Vagina (tissue), 2 donors: ENCODE data around the gene TSPAN6.
A peak's percentile ranks its signal among the peaks of the same experiment; 100 is the strongest.

ENCODE experiments used
- POLR2A ChIP-seq, 2 donors: fragments of 450-650 bp; IDR thresholded peaks; one replicate each; pipeline ENCODE4 v1.6.1; 2017; ENCODE audit warnings: antibody characterized with exemption in 2 of 2, mild to moderate bottlenecking in 2 of 2, moderate library complexity in 2 of 2
- POLR2AphosphoS5 ChIP-seq, 2 donors: sonication (generic); formaldehyde crosslinking; IDR thresholded peaks; one replicate each; pipeline ENCODE4 v1.9.0; 2017; ENCODE audit warnings: antibody characterized with exemption in 2 of 2, mild to moderate bottlenecking in 2 of 2, low read depth in 1 of 2; ENCODE audit not compliant: insufficient read depth in 1 of 2

GRCh38 chrX:100636321-100636991, at the start of gene TSPAN6:
- TF ChIP-seq POLR2A (IDR thresholded peaks at IDR 0.05) = no peak
- peak; percentile 25 to 68 for TF ChIP-seq POLR2AphosphoS5 (IDR thresholded peaks at IDR 0.05; ENCODE audit: insufficient read depth in 1 of 2, low read depth in 1 of 2)
